Liver (tissue), 9 donors: Measurements from ENCODE around the gene SDF2L1. TPM values are rescaled to one million over a fixed set of nuclear protein-coding genes. Genes with fewer than 3 reads are reported as not detected.

Source experiments
- DNase-seq: peaks from one replicate; pipeline ENCODE4 v3.0.0-alpha.2; 2017; ENCODE audit warnings: low spot score
- H3K27ac ChIP-seq, 2 donors: one replicate each; pipeline ENCODE4 v1.7.0; 2013; ENCODE audit warnings: inconsistent platforms in 2 of 2, low read length in 2 of 2, control low read depth in 1 of 2, low read depth in 1 of 2, mild to moderate bottlenecking in 1 of 2
- H3K27me3 ChIP-seq, 4 donors: one replicate each; pipeline versions ENCODE4 v1.6.1 to v1.7.0; 2013; ENCODE audit warnings: low read length in 3 of 4, inconsistent platforms in 1 of 4, mild to moderate bottlenecking in 1 of 4, moderate library complexity in 1 of 4; ENCODE audit not compliant: control insufficient read depth in 4 of 4, insufficient read depth in 4 of 4
- H3K36me3 ChIP-seq, 4 donors: one replicate each; pipeline versions ENCODE4 v1.6.1 to v1.7.0; 2013; ENCODE audit warnings: low read length in 3 of 4, mild to moderate bottlenecking in 3 of 4, low read depth in 1 of 4, moderate library complexity in 1 of 4; ENCODE audit not compliant: control insufficient read depth in 4 of 4, insufficient read depth in 3 of 4
- H3K4me1 ChIP-seq, 4 donors: one replicate each; pipeline versions ENCODE4 v1.6.1 to v1.7.0; 2013; ENCODE audit warnings: low read length in 3 of 4, mild to moderate bottlenecking in 3 of 4, moderate library complexity in 1 of 4; ENCODE audit not compliant: control insufficient read depth in 4 of 4, insufficient read depth in 4 of 4
- H3K4me3 ChIP-seq, 3 donors: one replicate each; pipeline versions ENCODE4 v1.6.1 to v1.7.0; 2013; ENCODE audit warnings: low read length in 3 of 3, control low read depth in 1 of 3, low read depth in 1 of 3, mild to moderate bottlenecking in 1 of 3
- H3K9ac ChIP-seq, 2 donors: one replicate each; pipeline ENCODE4 v1.7.0; 2013; ENCODE audit warnings: low read length in 2 of 2, mild to moderate bottlenecking in 2 of 2, moderate library complexity in 2 of 2, control low read depth in 1 of 2, low read depth in 1 of 2
- H3K9me3 ChIP-seq, 4 donors: one replicate each; pipeline versions ENCODE4 v1.6.1 to v1.7.0; 2013; ENCODE audit warnings: low read length in 3 of 4; ENCODE audit not compliant: control insufficient read depth in 4 of 4
- ATF3 ChIP-seq: IDR thresholded peaks from 2 replicates; pipeline ENCODE4 v1.6.1; 2016; ENCODE audit warnings: antibody characterized with exemption
- CTCF ChIP-seq: fragments of 150-350 bp; IDR thresholded peaks from 2 replicates; pipeline ENCODE4 v1.5.1; 2017; ENCODE audit warnings: improper control_type of control experiment, low read depth, low read length; ENCODE audit not compliant: missing input control
- EGR1 ChIP-seq, 2 donors: IDR thresholded peaks; 2 replicates each; pipeline ENCODE4 v1.6.1; 2016 to 2018; ENCODE audit warnings: antibody characterized with exemption in 2 of 2, low read depth in 2 of 2
- FOXA1 ChIP-seq: IDR thresholded peaks from 2 replicates; pipeline ENCODE4 v1.6.1; 2016; ENCODE audit warnings: antibody characterized with exemption
- FOXA2 ChIP-seq: IDR thresholded peaks from 2 replicates; pipeline ENCODE4 v1.6.1; 2016; ENCODE audit warnings: antibody characterized with exemption
- GABPA ChIP-seq, 2 donors: IDR thresholded peaks in 1 of 2; conservative IDR thresholded peaks in 1 of 2; 2 replicates each; pipeline ENCODE4 v1.6.1; 2016; ENCODE audit warnings: antibody characterized with exemption in 2 of 2, mild to moderate bottlenecking in 1 of 2, moderate library complexity in 1 of 2
- HNF4A ChIP-seq, 2 donors: conservative IDR thresholded peaks; 2 replicates each; pipeline ENCODE4 v1.6.1; 2016; ENCODE audit warnings: antibody characterized with exemption in 2 of 2, mild to moderate bottlenecking in 2 of 2
- HNF4G ChIP-seq: IDR thresholded peaks from 2 replicates; pipeline ENCODE4 v1.6.1; 2016; ENCODE audit warnings: antibody characterized with exemption
- JUND ChIP-seq, 2 donors: IDR thresholded peaks; 2 replicates each; pipeline ENCODE4 v1.6.1; 2016; ENCODE audit warnings: antibody characterized with exemption in 2 of 2
- MAX ChIP-seq: IDR thresholded peaks from 2 replicates; pipeline ENCODE4 v1.6.1; 2016; ENCODE audit warnings: antibody characterized with exemption
- NR2F2 ChIP-seq: IDR thresholded peaks from 2 replicates; pipeline ENCODE4 v1.6.1; 2016; ENCODE audit warnings: antibody characterized with exemption
- RAD21 ChIP-seq, 2 donors: IDR thresholded peaks; 2 replicates each; pipeline ENCODE4 v1.6.1; 2016; ENCODE audit warnings: antibody characterized with exemption in 2 of 2, mild to moderate bottlenecking in 2 of 2
- REST ChIP-seq: IDR thresholded peaks from 2 replicates; pipeline ENCODE4 v1.6.1; 2016; ENCODE audit warnings: antibody characterized with exemption, mild to moderate bottlenecking
- RXRA ChIP-seq, 2 donors: IDR thresholded peaks; 2 replicates each; pipeline ENCODE4 v1.6.1; 2017 to 2018; ENCODE audit warnings: antibody characterized with exemption in 2 of 2, mild to moderate bottlenecking in 1 of 2
- SP1 ChIP-seq: IDR thresholded peaks from 2 replicates; pipeline ENCODE4 v1.6.1; 2018; ENCODE audit warnings: antibody characterized with exemption, mild to moderate bottlenecking
- TAF1 ChIP-seq: conservative IDR thresholded peaks from 2 replicates; pipeline ENCODE4 v1.6.1; 2016; ENCODE audit warnings: antibody characterized with exemption, mild to moderate bottlenecking
- YY1 ChIP-seq: IDR thresholded peaks from 2 replicates; pipeline ENCODE4 v1.6.1; 2016; ENCODE audit warnings: antibody characterized with exemption, mild to moderate bottlenecking
- ZBTB33 ChIP-seq: IDR thresholded peaks from 2 replicates; pipeline ENCODE4 v1.6.1; 2016; ENCODE audit warnings: antibody characterized with exemption
- WGBS: extraction: QIAGEN DNeasy Blood & Tissue Kit; methylation state at CpG from one replicate; pipeline ENCODE4 v1.1.7; 2013; 5-methylcytosine and 5-hydroxymethylcytosine counted together
- polyA plus RNA-seq, 2 donors: library from polyadenylated mRNA; stranded (reverse) in 1 of 2; unstranded in 1 of 2; fragments of 200-250 nt in 1 of 2; fragments of >200 nt in 1 of 2; fragmentation: Nextera tagmentation in 1 of 2; extraction: Ambion mirVana in 1 of 2; gene quantifications; one replicate each; pipeline versions ENCODE4 v1.2.1 to v1.2.3, GENCODE V29; 2013 to 2015
- total RNA-seq, 2 donors: library from RNA; depleted of rRNA; stranded (reverse); fragments of >200 nt; gene quantifications; one replicate each; pipeline ENCODE4 v1.2.3, GENCODE V29; 2014
- donor health status: healthy.
- donor health status: healthy.
- donor health status: healthy.
- donor health status: healthy.
- donor health status: healthy.

Gene SDF2L1
- total and polyA plus RNA-seq, 4 donors = 36.3 to 173 (median 82.9) TPM

GRCh38 chr22:21635771-21636510 is 6.2 kb upstream of the SDF2L1 start:
- no peak overlapping the region for H3K27ac ChIP-seq
- peaks cover 0 to 3% (median 3%) of the 10 kb centered on the region in 4 donors for H3K4me1 ChIP-seq
- no peak for TF ChIP-seq SP1
- TF ChIP-seq ZBTB33 = no peak
- TF ChIP-seq MAX = no peak
- no peak for TF ChIP-seq TAF1
- TF ChIP-seq NR2F2 = no peak
- TF ChIP-seq YY1 = no peak
- TF ChIP-seq FOXA2 = no peak
- TF ChIP-seq ATF3 = no peak
- no peak for TF ChIP-seq HNF4G
- no peak for TF ChIP-seq JUND (IDR thresholded peaks at IDR 0.05)
- no peak for TF ChIP-seq CTCF
- TF ChIP-seq HNF4A (conservative IDR thresholded peaks at IDR 0.05) = no peak
- no peak for TF ChIP-seq EGR1 (IDR thresholded peaks at IDR 0.05; ENCODE audit: low read depth in 2 of 2)
- TF ChIP-seq GABPA (IDR thresholded peaks at IDR 0.05 in 1 of 2, conservative IDR thresholded peaks at IDR 0.05 in 1 of 2) = no peak
- no peak for TF ChIP-seq RXRA (IDR thresholded peaks at IDR 0.05)
- TF ChIP-seq RAD21 (IDR thresholded peaks at IDR 0.05) = no peak
- no peak for TF ChIP-seq FOXA1
- no peak for TF ChIP-seq REST
- no peaks in the 10 kb centered on the region for H3K9me3 ChIP-seq
- no peaks in the 10 kb centered on the region for H3K36me3 ChIP-seq
- H3K27me3 ChIP-seq = no peaks in the 10 kb centered on the region
- no peak overlapping the region for H3K4me3 ChIP-seq
- DNase-seq = no peak
- WGBS = 88% methylated on average over 15 of the region's 15 CpGs
- H3K9ac ChIP-seq = no peak overlapping the region
